ENCODE measurements around the gene KLHL13.
"Not testable (repeated sequence)": the region's sequence is repeated elsewhere in the genome, so short reads cannot be mapped to it uniquely, and the experiment has no call there.

KLHL13 gene

DNA sequence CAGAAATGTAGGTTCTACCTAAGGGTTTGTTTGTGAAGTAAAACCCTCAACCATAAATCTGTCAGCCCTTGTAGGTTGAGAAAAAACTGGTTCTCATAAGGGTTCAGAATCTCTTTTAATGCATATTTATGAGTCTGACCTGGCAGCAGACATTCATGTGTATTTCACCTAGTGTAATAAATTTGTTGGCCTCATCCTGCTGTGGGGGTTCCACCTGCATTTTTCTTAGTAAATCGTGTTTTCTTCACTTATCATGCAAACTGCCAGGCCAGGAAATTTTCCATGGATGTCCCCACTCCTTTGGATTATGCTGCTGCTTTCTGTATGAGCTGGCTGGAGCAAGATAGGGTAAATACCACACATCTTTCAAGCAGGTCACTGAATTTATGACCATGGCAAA, 42.4 kb downstream of the KLHL13 start:
- DNase-seq (ENCODE audit: extremely low read depth in 1 of 2, low read depth in 1 of 2), result no peak

DNA sequence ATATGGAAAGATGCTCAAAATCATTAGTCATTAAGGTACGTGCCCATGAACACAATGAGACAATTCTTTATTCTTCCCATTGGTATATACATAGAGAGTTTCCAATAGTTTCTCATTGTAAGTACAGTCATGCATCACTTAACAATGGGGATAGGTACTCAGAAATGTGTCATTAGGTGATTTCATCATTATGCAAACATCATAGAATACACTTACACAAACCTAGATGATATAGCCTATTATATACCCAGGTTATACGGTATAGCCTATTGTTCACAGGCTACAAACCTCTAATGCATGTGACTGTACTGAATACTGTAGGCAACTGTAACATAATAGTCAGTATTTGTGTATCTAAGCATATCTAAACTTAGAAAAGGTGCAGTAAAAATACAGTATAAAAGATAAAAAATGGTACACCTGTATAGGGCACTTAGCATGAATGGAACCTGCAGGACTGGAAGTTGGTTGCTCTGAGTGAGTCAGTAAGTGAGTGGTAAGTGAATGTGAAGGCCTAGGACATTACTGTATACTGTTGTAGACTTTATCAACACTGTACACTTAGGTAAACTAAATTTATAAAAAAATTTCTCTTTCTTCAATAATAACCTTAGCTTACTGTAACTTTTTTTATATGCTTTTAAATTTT, 49.6 kb downstream of the KLHL13 start:
- no peak for DNase-seq (ENCODE audit: extremely low read depth in 1 of 2, low read depth in 1 of 2)

DNA sequence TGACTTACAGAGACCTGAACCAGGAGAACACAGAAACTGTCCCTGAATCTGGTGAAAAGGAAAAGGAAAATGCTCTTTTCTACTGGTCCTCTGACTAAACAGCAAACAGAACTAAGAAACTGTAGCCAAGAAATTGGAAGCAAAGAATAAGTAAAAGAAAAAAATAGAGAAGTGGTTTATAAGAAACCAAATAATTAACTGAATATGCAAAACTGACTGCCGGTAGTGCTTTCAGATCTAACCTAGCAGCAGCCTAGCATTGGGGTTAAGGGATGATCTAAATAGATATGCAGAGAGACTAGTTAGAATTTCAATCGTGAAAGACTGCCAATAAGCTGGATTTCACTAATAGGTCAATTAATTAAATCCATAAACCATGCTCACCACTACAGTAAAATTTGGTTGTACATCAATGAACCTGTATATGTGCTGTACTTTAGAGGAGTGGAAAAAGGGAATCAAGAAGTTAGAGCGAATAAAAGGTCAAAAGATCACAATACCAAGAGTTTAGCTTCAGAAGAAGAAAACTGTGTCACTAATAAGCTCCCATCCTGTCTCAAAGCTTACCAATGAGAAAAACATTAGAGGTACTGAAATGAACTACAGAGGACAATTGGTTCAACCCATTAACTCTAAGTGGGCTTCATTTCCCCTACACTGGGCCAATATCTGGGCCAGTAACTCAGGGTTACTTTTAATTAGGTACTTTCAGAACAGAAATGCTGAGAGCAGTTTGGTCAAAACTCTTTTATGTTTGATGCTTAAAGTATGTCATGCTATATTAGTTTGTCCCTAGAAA, 53.6 kb downstream of the KLHL13 start:
- no peak for DNase-seq (ENCODE audit: extremely low read depth in 1 of 2, low read depth in 1 of 2)

DNA sequence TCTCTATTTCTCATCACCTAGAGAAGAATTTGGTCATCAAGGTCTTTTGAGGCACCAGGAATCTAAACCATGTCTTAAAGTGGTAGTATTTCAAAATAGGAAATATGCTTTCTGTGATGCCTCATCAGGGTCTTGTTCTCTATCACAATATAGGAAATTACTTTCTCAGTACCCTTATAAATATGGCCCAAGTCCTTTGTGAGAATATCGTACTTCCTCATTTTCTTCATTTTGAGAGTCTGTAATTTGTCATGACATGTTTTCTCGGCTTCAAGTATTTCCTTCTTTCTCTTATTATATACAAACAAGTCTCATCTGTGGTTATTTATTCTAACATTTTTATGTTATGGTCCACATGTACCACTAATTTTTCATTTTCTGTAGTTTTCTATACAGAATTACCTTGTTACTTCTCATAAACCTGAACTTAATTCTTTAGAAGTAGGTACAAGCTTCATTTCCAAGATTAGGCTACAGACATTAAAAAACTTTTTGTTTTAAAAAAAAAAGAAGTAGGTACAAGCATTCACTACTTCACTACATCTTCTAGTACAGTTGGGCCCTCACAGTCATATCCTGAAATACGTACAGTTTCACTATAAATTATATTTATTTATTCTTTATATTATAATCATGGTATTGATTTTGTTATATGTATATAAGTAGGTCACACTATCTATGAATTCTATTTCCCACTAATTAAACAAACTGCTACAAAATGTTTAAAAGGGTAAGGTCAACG, 54.4 kb downstream of the KLHL13 start:
- DNase-seq (ENCODE audit: extremely low read depth in 1 of 2, low read depth in 1 of 2), result no peak

DNA sequence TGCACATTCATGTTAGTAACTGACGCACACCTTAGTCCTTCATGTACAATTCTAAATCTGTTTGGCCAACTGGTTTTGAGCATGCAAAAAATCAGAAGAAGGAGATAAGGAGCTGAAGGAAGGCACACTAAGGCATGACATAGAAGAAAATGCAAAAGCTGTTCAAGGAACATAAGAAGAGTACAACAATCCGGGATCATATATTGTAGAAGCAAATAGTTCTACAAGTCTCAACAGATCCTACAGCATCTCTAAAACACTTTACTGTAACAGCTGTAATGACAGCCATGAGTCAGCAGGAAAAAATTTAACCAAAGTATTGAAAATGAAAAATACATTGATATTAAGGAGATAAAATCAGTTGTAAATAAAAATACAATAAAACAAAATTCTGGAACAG, 57.7 kb downstream of the KLHL13 start:
- DNase-seq (ENCODE audit: extremely low read depth in 1 of 2, low read depth in 1 of 2), result no peak

DNA sequence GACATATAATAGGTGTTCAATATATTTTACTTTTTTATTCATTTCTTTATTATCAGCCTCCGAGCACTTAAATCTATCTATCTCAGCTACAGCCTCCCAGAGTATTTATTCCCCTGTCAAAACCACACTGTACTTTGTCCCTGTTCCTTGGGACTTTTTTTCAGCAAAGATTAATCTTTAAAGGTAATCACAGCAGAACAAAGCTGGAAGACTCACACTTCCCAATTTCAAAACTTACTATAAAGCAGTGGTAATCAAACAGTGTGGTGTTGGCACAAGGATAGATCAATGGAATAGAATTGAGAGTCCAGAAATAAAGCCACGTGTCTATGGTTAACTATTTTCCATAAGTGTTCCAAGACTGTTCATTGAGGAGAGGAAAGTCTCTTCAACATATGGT, 59.7 kb downstream of the KLHL13 start:
- no peak for DNase-seq (ENCODE audit: extremely low read depth in 1 of 2, low read depth in 1 of 2)

DNA sequence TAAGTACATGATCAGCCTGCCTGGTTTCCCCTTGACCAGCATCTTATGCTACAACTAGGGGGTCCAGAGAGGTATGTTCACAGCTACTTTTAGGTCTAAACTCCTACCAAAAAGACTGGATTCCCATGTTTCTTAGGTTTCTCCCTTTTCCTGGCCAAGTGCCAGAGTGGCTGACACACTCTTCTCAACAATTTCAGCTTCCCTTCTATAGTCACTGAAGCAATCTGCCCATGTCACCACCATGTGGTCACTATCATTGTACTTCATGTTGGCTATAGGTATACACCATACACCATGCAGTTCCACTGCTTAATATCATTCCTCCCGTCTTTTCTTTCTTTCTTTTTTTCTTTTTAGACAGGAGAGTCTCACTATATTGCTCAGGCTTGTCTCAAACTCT, 66.9 kb downstream of the KLHL13 start:
- no peak for DNase-seq (ENCODE audit: extremely low read depth in 1 of 2, low read depth in 1 of 2)

DNA sequence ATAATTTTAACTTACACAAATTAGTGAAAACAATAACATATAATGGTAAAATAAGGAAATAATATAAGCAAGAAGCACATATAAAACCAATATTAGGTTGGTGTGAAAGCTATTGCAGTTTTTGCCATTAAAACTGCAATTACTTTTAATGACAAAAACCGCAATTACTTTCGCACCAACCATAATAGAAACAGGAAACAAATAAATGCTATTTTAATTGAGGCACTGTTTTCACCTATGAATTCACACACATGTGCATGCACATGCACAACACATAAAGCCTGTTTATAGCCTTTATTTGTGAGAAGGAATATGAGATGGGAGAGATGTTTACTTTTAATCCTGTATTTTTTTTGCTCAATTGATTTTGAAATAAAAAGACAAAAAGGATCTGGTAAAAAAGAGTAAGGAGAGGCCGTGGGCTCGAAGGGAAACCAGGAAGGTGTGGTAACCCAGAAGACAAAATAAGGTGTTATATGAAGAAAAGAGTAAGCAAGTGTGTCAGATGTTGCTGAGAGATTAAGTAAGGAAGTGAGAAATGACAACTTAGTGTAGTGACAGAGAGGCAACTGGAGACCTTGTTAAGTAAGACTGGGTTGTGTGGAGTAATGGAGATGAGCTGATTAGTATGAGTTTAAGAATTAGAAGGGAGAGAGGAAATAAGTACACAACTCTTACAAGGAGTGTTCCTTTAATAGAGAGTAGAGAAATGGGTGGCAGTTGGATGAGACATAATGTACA, 69.0 kb downstream of the KLHL13 start:
- no peak for DNase-seq (ENCODE audit: extremely low read depth in 1 of 2, low read depth in 1 of 2)

DNA sequence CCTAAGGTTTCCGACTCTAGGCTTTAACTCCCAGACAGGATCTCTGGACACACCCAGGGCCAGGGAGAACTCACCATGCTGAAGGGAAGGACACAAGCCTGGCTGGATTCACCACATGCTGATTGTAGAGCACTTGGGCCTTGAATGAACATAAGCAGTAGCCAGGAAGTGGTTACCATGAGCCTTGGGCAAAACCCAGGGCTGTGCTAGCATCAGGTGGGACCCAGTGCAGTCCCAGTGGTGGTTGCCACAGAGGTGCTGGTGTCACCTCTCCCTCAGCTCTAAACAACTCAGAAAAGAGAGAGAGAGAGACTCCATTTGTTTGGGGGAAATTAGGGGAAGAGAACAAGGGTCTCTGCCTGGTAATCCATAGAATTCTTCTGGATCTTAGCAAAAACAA, 77.0 kb downstream of the KLHL13 start:
- no peak for DNase-seq (ENCODE audit: extremely low read depth in 1 of 2, low read depth in 1 of 2)

DNA sequence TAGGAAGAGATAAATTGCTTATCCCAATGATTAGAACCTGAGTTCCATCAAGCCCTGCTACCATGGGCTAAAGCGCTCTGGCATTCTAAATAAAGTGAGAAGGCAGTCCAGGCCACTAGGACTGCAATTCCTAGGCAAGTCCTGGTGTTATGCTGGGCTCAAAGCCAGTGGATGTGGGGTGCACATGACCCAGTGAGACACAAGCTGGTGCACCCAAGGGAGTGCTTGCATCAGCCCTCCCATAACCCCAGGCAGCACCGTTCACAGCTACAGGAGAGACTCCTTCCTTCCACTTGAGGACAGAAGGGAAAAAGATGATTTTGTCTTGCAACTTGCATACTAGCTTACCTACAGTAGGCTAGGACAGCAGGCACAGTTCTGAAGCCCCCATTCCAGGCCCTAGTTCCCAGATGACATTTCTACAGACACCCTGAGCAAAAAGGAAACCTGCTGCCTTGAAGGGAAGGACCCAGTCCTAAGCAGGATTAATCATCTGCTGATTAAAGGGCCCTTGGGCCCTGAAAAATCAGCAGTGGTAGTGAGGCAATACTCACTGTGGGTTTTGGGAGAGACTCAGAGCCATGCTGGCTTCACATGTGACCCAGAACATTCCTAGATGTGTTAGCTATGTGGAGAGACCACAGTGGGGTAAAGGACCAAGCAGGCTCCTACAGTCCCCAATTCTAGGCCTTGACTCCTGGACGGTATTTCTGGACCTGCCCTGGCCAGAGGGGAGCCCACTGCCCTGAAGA, 77.8 kb downstream of the KLHL13 start:
- DNase-seq (ENCODE audit: extremely low read depth in 1 of 2, low read depth in 1 of 2), result no peak

DNA sequence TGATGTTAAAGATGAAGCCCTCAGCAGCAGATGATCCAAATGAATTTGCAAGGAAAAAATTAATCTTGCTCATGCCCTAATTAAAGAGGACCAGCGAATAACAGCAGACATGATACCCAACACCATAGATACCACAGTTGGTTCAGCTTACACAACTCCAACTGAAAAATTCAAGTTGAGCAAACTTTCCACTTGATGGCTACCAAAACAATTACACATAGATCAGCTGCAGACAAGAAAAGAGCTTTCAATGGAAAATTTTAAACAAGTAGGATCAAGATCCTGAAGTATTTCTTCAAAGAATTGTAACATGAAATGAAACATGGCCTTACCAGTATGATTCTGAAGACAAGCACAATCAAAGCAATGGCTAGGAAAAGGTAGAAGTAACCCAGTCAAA, 90.0 kb downstream of the KLHL13 start:
- DNase-seq (ENCODE audit: extremely low read depth in 1 of 2, low read depth in 1 of 2), result no peak

DNA sequence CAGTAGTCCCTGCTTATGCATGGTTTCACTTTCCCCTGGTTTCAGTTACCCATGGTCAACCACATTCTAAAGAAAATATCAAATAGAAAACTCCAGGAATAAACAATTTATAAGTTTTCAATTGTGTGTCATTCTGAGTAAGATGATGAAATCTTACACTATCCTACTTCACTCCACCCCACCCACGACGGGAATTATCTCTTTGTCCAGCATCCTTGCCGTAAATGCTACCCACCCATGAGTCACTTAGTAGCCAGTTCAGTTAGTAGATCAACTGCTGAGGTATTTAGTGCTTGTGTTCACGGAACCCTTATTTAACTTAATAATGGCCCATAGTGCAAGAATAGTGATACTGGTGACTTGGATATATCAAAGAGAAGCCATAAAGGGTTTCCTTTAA, 91.4 kb downstream of the KLHL13 start:
- DNase-seq (ENCODE audit: extremely low read depth in 1 of 2, low read depth in 1 of 2), result no peak

DNA sequence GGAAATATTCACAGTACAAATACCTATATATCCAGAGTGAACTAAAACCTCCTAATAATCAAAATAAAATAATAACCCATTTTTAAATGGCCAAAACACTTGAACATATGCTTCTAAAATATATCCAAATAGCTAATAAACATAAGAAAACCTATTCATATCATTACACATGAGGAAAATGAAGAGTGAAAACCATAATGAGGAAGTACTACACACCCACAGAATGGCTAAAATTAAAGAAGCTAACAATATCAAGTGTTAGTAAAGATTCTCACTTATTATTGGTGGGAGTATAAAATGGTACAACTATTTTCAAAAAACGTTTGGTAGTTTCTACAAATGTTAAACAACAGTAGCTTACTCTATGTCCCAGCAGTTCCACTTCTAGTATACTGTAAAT, 92.1 kb downstream of the KLHL13 start:
- no peak for DNase-seq (ENCODE audit: extremely low read depth in 1 of 2, low read depth in 1 of 2)

DNA sequence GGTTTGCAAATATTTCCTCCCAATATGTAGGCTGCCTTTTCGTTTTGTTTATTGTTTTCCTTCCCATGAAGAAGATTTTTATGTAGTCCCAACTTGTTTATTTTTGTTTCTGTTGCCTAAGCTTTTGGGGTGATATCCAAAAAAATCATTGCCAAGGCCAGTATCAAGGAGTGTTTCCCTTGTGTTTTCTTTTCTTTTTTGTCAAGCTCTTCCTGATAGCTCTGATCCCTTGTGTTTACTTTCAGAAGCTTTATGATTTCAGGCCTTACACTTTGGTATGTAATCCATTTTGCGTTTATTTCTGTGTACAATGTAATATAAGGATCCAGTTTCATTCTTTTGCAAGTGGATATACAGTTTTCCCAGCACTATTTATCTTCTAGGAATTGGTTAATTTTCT, 93.9 kb downstream of the KLHL13 start:
- DNase-seq (ENCODE audit: extremely low read depth in 1 of 2, low read depth in 1 of 2), result no peak

DNA sequence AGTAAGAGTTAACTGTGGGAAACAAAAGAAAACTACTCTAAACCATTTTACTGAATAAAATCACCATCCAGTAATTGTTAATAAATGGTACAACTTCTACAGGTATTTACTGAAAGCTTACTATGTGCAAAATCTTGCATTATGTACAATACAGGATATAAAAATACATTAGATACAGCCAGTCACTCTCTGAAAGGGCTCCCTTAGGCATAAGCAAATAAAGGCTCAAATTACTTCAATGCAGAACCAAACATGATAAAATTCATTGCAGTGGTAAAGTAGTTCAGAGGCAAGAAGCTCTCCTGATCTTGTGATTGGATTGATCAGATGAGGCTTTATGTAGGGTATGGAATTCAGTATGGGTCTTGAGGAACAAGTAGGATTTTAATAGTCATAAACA, 100.2 kb downstream of the KLHL13 start:
- no peak for DNase-seq (ENCODE audit: extremely low read depth in 1 of 2, low read depth in 1 of 2)

DNA sequence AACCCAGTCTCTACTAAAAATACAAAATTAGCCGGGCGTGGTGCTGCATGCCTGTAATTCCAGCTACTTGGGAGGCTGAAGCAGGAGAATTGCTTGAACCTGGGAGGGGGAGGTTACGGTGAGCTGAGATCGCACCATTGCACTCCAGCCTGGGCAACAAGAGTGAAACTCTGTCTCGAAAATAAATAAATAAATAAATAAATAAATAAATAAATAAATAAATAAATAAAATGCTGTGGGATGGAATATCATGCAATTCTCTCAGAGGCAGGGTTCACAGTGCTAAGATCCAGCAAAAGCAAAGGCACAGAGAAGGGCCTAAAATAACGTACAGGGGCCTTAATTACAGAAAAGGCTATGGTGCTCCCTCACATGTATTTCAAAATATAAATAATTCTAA, 114.2 kb downstream of the KLHL13 start:
- DNase-seq (ENCODE audit: extremely low read depth in 1 of 2, low read depth in 1 of 2), result not testable (repeated sequence)

DNA sequence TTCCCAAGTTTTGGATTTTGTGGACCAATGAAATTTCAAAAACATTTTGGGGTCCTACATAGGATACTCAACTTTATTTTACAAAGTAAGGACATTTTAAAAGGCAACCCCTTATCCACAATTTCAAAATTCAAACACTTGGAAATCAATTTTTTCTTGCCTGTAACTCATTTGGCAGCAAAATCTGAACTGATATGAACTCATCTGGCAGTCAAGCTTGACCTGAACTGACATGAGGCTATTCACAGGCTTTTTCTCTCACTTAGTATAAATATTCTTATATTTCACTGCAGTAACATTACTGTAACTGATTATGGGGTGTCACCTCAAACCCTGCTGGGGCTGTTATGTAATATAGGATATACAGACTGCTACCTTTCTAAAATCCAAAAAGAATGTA, 116.1 kb downstream of the KLHL13 start:
- no peak for DNase-seq (ENCODE audit: extremely low read depth in 1 of 2, low read depth in 1 of 2)

DNA sequence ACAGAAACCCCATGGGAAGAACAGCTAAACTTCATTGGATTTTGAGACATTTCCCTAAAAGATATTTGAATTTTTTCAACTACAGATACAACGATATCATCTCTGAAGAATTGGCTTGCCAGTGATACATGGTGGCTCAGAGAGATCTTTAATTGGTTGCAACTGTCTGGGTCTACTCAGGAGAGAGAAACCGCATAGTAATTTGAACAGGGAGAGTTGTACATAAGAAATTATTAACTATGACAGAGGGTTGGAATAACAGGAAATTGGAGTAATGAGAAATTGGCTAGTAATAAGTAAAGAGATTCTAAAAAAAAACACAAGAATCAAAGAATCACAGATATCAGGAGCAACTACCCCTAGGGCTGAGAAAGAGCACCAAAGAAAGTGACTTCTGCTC, 118.4 kb downstream of the KLHL13 start:
- DNase-seq (ENCODE audit: extremely low read depth in 1 of 2, low read depth in 1 of 2), result no peak

DNA sequence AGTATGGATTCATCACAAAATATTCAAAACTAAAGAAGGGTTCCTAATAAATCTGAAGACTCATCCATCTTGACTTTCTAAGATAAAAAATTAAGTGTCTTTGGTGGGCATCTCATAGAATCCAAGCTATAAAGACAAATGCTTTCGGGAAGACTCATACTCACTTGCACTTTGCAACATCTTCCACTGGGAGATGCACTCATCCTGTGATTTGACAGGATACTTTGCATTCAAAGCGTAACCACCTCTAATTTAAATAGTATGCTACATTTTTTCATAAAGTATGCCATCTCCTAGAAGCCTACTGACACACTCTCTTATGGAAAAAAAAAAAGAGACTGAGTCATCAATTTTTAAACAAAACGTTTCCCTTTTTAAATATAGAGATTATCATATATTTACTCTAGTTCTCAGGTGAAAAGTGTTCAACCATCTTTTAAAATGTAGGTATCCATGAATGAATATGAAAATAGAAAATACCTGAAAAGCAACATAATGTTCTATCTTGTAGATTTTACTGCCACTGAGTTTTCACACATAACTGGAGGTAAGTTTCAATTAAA, 119.6 kb downstream of the KLHL13 start:
- DNase-seq (ENCODE audit: extremely low read depth in 1 of 2, low read depth in 1 of 2), result no peak

DNA sequence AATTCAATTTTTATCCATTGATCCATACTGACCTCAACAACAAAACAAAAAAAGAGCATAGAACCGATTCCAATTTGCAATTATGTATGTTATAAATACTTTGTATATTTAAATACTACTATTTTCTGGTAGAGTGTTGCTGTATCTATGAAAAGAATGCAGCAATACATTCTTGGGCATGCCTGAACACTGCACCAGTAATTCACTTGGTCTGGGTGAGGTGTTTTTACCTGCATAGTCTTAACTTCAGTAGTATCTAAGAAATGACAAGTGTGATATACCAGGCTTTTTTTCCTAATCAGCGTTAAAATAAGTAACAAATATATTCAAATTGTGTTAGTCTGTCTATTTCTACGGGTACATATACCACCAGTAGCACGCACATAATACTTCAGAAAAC, 120.2 kb downstream of the KLHL13 start:
- no peak for DNase-seq (ENCODE audit: extremely low read depth in 1 of 2, low read depth in 1 of 2)
